Measurements from ENCODE around the gene SPAG16. TPM values are rescaled to one million over a fixed set of nuclear protein-coding genes. Genes with fewer than 3 reads are reported as not detected.

Gene SPAG16
- total RNA-seq, 1 experiment from 2014 or later, result 17.3 TPM

DNA sequence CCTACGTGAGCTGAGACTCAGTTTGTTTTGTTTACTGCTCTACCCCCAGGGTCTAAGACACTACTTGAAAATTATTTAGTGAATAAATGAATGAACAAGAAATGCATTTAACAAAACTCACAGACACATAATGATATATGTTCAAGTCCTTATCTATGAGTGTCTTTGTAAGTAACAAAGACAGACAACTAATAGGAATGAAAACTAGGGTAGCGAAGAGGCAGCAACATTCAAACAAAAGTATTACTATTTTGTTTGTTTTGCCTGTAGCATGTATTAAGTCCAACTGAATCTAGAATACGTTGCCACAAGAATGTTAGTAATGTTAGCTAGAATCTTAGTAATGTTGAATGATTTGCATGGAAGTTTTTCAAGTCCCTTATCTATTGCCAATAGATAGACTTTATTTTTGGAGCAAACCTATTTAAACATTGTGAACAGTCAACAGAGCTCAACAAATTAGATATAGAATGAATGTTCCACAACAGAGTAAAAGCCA lies 981.8 kb downstream of the SPAG16 start:
- H3K56ac ChIP-seq (ENCODE audit: insufficient read length, low read depth, low read length), result no peak overlapping the region
- no peak overlapping the region for H2AFZ ChIP-seq (ENCODE audit: low read length)
- no peak overlapping the region for H3K14ac ChIP-seq (ENCODE audit: insufficient read depth, low read length)
- peaks cover 3% of the 10 kb centered on the region in 2 experiments; a peak in 3 of 4 replicates for H3K4me1 Mint-ChIP-seq
- H3K27ac ChIP-seq (ENCODE audit: insufficient read length, low read depth, low read length), result no peak overlapping the region
- no CpG with 5 or more reads among the region's 3 CpGs for WGBS (ENCODE audit: extremely low coverage, insufficient read length, low lambda C conversion rate)
- no peak overlapping the region for H3K27ac Mint-ChIP-seq
- no peak overlapping the region for H2BK15ac ChIP-seq (ENCODE audit: low read depth, low read length)
- no peaks in the 10 kb centered on the region for H3K27me3 ChIP-seq (ENCODE audit: insufficient read depth, low read length)
- H3K79me2 ChIP-seq (ENCODE audit: insufficient read depth, low read length), result no peaks in the 10 kb centered on the region
- no peak overlapping the region for H2AK5ac ChIP-seq (ENCODE audit: insufficient read length, low read length)
- H3K9ac ChIP-seq (ENCODE audit: extremely low read depth, insufficient read length, low read length), result no peak overlapping the region
- H3K18ac ChIP-seq (ENCODE audit: insufficient read length, low read depth, low read length), result no peak overlapping the region
- no peaks in the 10 kb centered on the region for H3K4me1 ChIP-seq (ENCODE audit: insufficient read depth, low read length)
- H3K9me3 Mint-ChIP-seq, result no peaks in the 10 kb centered on the region
- H3K79me1 ChIP-seq (ENCODE audit: insufficient read depth, low read depth, low read length, poor library complexity, severe bottlenecking), result no peaks in the 10 kb centered on the region
- no peak overlapping the region for H4K5ac ChIP-seq (ENCODE audit: insufficient read length, low read depth, low read length)
- H3K23me2 ChIP-seq (ENCODE audit: insufficient read length, low read depth, low read length, poor library complexity, severe bottlenecking), result no peaks in the 10 kb centered on the region
- H3K36me3 Mint-ChIP-seq (ENCODE audit: insufficient read depth in 1 of 3, low read depth in 3 of 3), result no peaks in the 10 kb centered on the region
- H3K4me2 ChIP-seq (ENCODE audit: insufficient read depth, insufficient read length, low read length), result no peak overlapping the region
- H3K23ac ChIP-seq (ENCODE audit: insufficient read length, low read depth, low read length), result no peak overlapping the region
- no peak for DNase-seq
- no peaks in the 10 kb centered on the region for H3K27me3 Mint-ChIP-seq (ENCODE audit: low read depth)
- no peak overlapping the region for H3K4ac ChIP-seq (ENCODE audit: low read depth, low read length)
- no peaks in the 10 kb centered on the region for H4K20me1 ChIP-seq (ENCODE audit: control insufficient read depth, insufficient read depth, insufficient read length)
- H4K8ac ChIP-seq (replicated peaks; ENCODE audit: insufficient read length, low read depth, low read length), result no peak overlapping the region
- H4K91ac ChIP-seq (ENCODE audit: insufficient read length, low read depth, low read length), result no peak overlapping the region
- H2BK20ac ChIP-seq (ENCODE audit: low read depth, low read length, poor library complexity, severe bottlenecking), result no peak overlapping the region
- H3K4me3 Mint-ChIP-seq, result no peak overlapping the region
- TF ChIP-seq CTCF (conservative IDR thresholded peaks at IDR 0.05), result no peak
- H2BK12ac ChIP-seq (ENCODE audit: insufficient read length, low read depth, low read length), result no peak overlapping the region
- no peak overlapping the region for H2BK5ac ChIP-seq (ENCODE audit: insufficient read length, low read length)
- no peak overlapping the region for H2BK120ac ChIP-seq (ENCODE audit: low read depth, low read length, poor library complexity, severe bottlenecking)
- H3K9me3 ChIP-seq (ENCODE audit: control insufficient read depth, low read depth, low read length), result no peaks in the 10 kb centered on the region
- H3T11ph ChIP-seq (ENCODE audit: low read length), result no peak overlapping the region

All from H9 (cell line).